Loucy (cell line): ENCODE data around the gene ETS1.

ENCODE experiments used
- H2AFZ ChIP-seq: fragments of 200-600 bp; sonication (generic); 2 replicates; pipeline ENCODE4 v1.6.0; 2016; ENCODE audit warnings: antibody characterized with exemption, mild to moderate bottlenecking, low read length, moderate library complexity
- H3F3A ChIP-seq: fragments of 200-600 bp; 2 replicates; pipeline ENCODE4 v1.6.0; 2016; ENCODE audit warnings: antibody characterized with exemption, low read depth, mild to moderate bottlenecking
- H3K27me3 ChIP-seq: fragments of 200-600 bp; sonication (generic); 2 replicates; pipeline ENCODE4 v1.6.1; 2014; ENCODE audit warnings: low read length, mild to moderate bottlenecking; ENCODE audit not compliant: insufficient read depth, poor library complexity, severe bottlenecking
- H3K36me3 ChIP-seq: fragments of 200-600 bp; sonication (generic); 2 replicates; pipeline ENCODE4 v1.6.1; 2016; ENCODE audit warnings: low read length; ENCODE audit not compliant: insufficient read depth
- H3K4me1 ChIP-seq: fragments of 200-600 bp; sonication (generic); 2 replicates; pipeline ENCODE4 v1.5.1; 2014; ENCODE audit warnings: low read length, mild to moderate bottlenecking; ENCODE audit not compliant: insufficient read depth, poor library complexity, severe bottlenecking
- H3K4me2 ChIP-seq: fragments of 200-600 bp; sonication (generic); 2 replicates; pipeline ENCODE4 v1.6.0; 2014; ENCODE audit warnings: antibody characterized with exemption, low read length, low read depth, mild to moderate bottlenecking; ENCODE audit not compliant: poor library complexity, severe bottlenecking
- H3K4me3 ChIP-seq: fragments of 200-600 bp; sonication (generic); 2 replicates; pipeline ENCODE4 v1.5.1; 2014; ENCODE audit warnings: low read length, mild to moderate bottlenecking, mixed read lengths; ENCODE audit not compliant: poor library complexity, severe bottlenecking
- H3K79me2 ChIP-seq: fragments of 200-600 bp; sonication (generic); 2 replicates; pipeline ENCODE4 v1.6.1; 2014; ENCODE audit warnings: low read length; ENCODE audit not compliant: insufficient read depth
- H3K9ac ChIP-seq: fragments of 200-600 bp; sonication (generic); 2 replicates; pipeline ENCODE4 v1.6.0; 2014; ENCODE audit warnings: mild to moderate bottlenecking, low read depth, low read length, moderate library complexity; ENCODE audit not compliant: poor library complexity, severe bottlenecking
- H3K9me2 ChIP-seq: fragments of 200-600 bp; sonication (generic); replicated peaks from 2 replicates; pipeline ENCODE4 v1.6.1; 2016; ENCODE audit warnings: low read depth, low read length, mixed read lengths
- H3K9me3 ChIP-seq: fragments of 200-600 bp; sonication (generic); 2 replicates; pipeline ENCODE4 v1.6.1; 2014; ENCODE audit warnings: mild to moderate bottlenecking, antibody characterized with exemption, low read length, low read depth; ENCODE audit not compliant: insufficient read depth
- H4K20me1 ChIP-seq: fragments of 200-600 bp; sonication (generic); 2 replicates; pipeline ENCODE4 v1.6.0; 2014; ENCODE audit warnings: antibody characterized with exemption, low read length, mild to moderate bottlenecking; ENCODE audit not compliant: insufficient read depth, poor library complexity, severe bottlenecking
- EZH2phosphoT487 ChIP-seq: fragments of 200-600 bp; IDR thresholded peaks from 2 replicates; pipeline ENCODE4 v1.6.1; 2018; ENCODE audit warnings: antibody characterized with exemption, mild to moderate bottlenecking, moderate library complexity, borderline replicate concordance
- TF ChIP-seq, protein P1 (sequence below): fragments of 200-600 bp; sonication (generic); conservative IDR thresholded peaks from 2 replicates; pipeline ENCODE4 v1.5.1; 2014; ENCODE audit warnings: mild to moderate bottlenecking, antibody characterized with exemption, low read length

The ETS1 gene

DNA sequence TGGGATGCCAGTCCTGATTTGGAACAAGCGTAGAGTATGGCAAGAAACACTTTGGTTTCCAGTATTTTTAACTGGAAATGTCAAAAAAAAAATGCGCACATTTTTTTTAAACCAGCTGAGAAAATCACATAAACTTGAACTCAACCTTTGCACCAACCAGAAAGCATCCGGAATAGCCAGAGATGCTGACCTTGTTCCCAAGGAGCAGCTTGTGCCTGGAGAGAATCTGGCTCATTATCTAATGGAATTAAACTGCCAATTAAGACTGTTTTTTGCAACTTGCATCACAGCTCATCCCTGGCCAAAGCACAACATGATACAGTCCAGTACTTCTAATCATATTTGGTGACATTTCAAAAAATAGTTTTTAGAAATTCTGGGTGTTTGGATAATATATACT lies 8.4 kb upstream of the ETS1 start:
- no peaks in the 10 kb centered on the region for H3K9me2 ChIP-seq
- no peaks in the 10 kb centered on the region for H3K79me2 ChIP-seq
- no peaks in the 10 kb centered on the region for H3K9me3 ChIP-seq
- no peak overlapping the region for H3K4me3 ChIP-seq
- no peaks in the 10 kb centered on the region for H4K20me1 ChIP-seq
- H3K9ac ChIP-seq: no peak overlapping the region
- H3K4me2 ChIP-seq: no peak overlapping the region
- no peaks in the 10 kb centered on the region for H3F3A ChIP-seq
- H3K27me3 ChIP-seq: no peaks in the 10 kb centered on the region
- TF ChIP-seq, protein P1, sequence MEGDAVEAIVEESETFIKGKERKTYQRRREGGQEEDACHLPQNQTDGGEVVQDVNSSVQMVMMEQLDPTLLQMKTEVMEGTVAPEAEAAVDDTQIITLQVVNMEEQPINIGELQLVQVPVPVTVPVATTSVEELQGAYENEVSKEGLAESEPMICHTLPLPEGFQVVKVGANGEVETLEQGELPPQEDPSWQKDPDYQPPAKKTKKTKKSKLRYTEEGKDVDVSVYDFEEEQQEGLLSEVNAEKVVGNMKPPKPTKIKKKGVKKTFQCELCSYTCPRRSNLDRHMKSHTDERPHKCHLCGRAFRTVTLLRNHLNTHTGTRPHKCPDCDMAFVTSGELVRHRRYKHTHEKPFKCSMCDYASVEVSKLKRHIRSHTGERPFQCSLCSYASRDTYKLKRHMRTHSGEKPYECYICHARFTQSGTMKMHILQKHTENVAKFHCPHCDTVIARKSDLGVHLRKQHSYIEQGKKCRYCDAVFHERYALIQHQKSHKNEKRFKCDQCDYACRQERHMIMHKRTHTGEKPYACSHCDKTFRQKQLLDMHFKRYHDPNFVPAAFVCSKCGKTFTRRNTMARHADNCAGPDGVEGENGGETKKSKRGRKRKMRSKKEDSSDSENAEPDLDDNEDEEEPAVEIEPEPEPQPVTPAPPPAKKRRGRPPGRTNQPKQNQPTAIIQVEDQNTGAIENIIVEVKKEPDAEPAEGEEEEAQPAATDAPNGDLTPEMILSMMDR: no peak
- no peak for TF ChIP-seq EZH2phosphoT487
- H3K4me1 ChIP-seq: peaks cover 7% of the 10 kb centered on the region
- no peaks in the 10 kb centered on the region for H3K36me3 ChIP-seq
- no peak overlapping the region for H2AFZ ChIP-seq

- Histone ChIP-seq H3K9me2 (no peaks in the 10 kb centered on the region), H3K9ac (no peak overlapping the region), H4K20me1 (no peaks in the 10 kb centered on the region), H3K9me3 (no peaks in the 10 kb centered on the region), H3F3A (no peaks in the 10 kb centered on the region), H3K4me2 (no peak overlapping the region), H3K4me3 (no peak overlapping the region), H3K36me3 (no peaks in the 10 kb centered on the region), H3K4me1 (peaks cover 7% of the 10 kb centered on the region), H3K27me3 (no peaks in the 10 kb centered on the region), H3K79me2 (no peaks in the 10 kb centered on the region), H2AFZ (no peak overlapping the region)
- no peak for TF ChIP-seq EZH2phosphoT487
- TF ChIP-seq, protein P1: no peak
These were observed 7.9 kb upstream of the ETS1 start for GRCh38 chr11:128595221-128595620.

GRCh38 chr11:128594226-128594625 lies 6.9 kb upstream of the ETS1 start:
- no peaks in the 10 kb centered on the region for H3K9me3 ChIP-seq
- no peak overlapping the region for H3K4me2 ChIP-seq
- no peak for TF ChIP-seq EZH2phosphoT487
- TF ChIP-seq, protein P1: no peak

More at GRCh38 chr11:128594226-128594625, 6.9 kb upstream of the ETS1 start:
- Histone ChIP-seq H2AFZ (no peak overlapping the region), H3F3A (no peaks in the 10 kb centered on the region), H3K9ac (no peak overlapping the region), H3K79me2 (no peaks in the 10 kb centered on the region), H3K9me2 (no peaks in the 10 kb centered on the region), H3K4me1 (peaks cover 7% of the 10 kb centered on the region), H3K27me3 (no peaks in the 10 kb centered on the region), H3K36me3 (no peaks in the 10 kb centered on the region), H3K4me3 (no peak overlapping the region), H4K20me1 (no peaks in the 10 kb centered on the region)
